H1 (cell line): ENCODE measurements around the gene ATG2B. TPM values are rescaled to one million over a fixed set of nuclear protein-coding genes. Genes with fewer than 3 reads are reported as not detected.

Experiments used
- BACH1 ChIP-seq: IDR thresholded peaks from 2 replicates; pipeline ENCODE4 v1.6.1; 2012; ENCODE audit warnings: low read length, improper control_type of control experiment
- CHD2 ChIP-seq: IDR thresholded peaks from 2 replicates; pipeline ENCODE4 v1.6.1; 2012; ENCODE audit warnings: low read length, improper control_type of control experiment
- EGR1 ChIP-seq: IDR thresholded peaks from 2 replicates; pipeline ENCODE4 v1.6.1; 2011; ENCODE audit warnings: low read depth, low read length, borderline replicate concordance
- GTF2F1 ChIP-seq: IDR thresholded peaks from 2 replicates; pipeline ENCODE4 v1.6.1; 2012; ENCODE audit warnings: low read depth, low read length, improper control_type of control experiment, borderline replicate concordance
- KDM1A ChIP-seq: fragments of 200-600, 300-600 bp; sonication (generic); IDR thresholded peaks from 2 replicates; pipeline ENCODE4 v1.7.1; 2016; ENCODE audit warnings: mild to moderate bottlenecking, low read length, borderline replicate concordance
- POU5F1 ChIP-seq: IDR thresholded peaks from 2 replicates; pipeline ENCODE4 v1.6.1; 2011; ENCODE audit warnings: low read depth, mild to moderate bottlenecking, low read length, moderate library complexity
- SAP30 ChIP-seq: fragments of 300-600 bp; sonication (generic); IDR thresholded peaks from 2 replicates; pipeline ENCODE4 v1.7.1; 2012; ENCODE audit warnings: low read length, moderate library complexity, mild to moderate bottlenecking, inconsistent platforms; ENCODE audit not compliant: insufficient read depth, insufficient replicate concordance
- SRF ChIP-seq: IDR thresholded peaks from 2 replicates; pipeline ENCODE4 v1.6.1; 2011; ENCODE audit warnings: mild to moderate bottlenecking, low read depth, low read length, moderate library complexity
- SUZ12 ChIP-seq: fragments of 200-600 bp; sonication (generic); IDR thresholded peaks from 2 replicates; pipeline ENCODE4 v1.6.1; 2012; ENCODE audit warnings: mild to moderate bottlenecking, inconsistent platforms, low read length, moderate library complexity, mixed read lengths
- TBP ChIP-seq: IDR thresholded peaks from 2 replicates; pipeline ENCODE4 v1.6.1; 2011; ENCODE audit warnings: low read depth, low read length, improper control_type of control experiment
- polyA plus RNA-seq, 7 experiments: library from polyadenylated mRNA; depleted of rRNA in 3 of 7; stranded (reverse) in 5 of 7; unstranded in 2 of 7; fragments of >200 nt in 5 of 7; fragments of 200-250 nt in 2 of 7; gene quantifications; 1 replicate in 5 of 7; 2 replicates in 1 of 7; 4 replicates in 1 of 7; pipeline versions ENCODE4 v1.2.1 to v1.2.3, GENCODE V29; 2011 to 2013; ENCODE audit warnings: missing spikeins in 2 of 7, mixed read lengths in 2 of 7
- total RNA-seq: library from RNA; stranded (reverse); fragmentation: NEBNext Ultra II Directional; extraction: Animal tissue kit (Norgen Biotek cat#: 25700); gene quantifications from 2 replicates; pipeline ENCODE4 v1.2.1, GENCODE V29; 2021
- TF ChIP-seq, protein P1 (sequence below): fragments of 300-600 bp; sonication (generic); IDR thresholded peaks from 2 replicates; pipeline ENCODE4 v1.7.1; 2012; ENCODE audit warnings: low read length, moderate library complexity, mild to moderate bottlenecking, inconsistent platforms; ENCODE audit not compliant: insufficient replicate concordance

ATG2B gene
- total and polyA plus RNA-seq, 2 of the 8 experiments (the other 6 are each of a cell fraction or from before 2014, with no cell fraction given) = 4.6 to 14.4 TPM

DNA sequence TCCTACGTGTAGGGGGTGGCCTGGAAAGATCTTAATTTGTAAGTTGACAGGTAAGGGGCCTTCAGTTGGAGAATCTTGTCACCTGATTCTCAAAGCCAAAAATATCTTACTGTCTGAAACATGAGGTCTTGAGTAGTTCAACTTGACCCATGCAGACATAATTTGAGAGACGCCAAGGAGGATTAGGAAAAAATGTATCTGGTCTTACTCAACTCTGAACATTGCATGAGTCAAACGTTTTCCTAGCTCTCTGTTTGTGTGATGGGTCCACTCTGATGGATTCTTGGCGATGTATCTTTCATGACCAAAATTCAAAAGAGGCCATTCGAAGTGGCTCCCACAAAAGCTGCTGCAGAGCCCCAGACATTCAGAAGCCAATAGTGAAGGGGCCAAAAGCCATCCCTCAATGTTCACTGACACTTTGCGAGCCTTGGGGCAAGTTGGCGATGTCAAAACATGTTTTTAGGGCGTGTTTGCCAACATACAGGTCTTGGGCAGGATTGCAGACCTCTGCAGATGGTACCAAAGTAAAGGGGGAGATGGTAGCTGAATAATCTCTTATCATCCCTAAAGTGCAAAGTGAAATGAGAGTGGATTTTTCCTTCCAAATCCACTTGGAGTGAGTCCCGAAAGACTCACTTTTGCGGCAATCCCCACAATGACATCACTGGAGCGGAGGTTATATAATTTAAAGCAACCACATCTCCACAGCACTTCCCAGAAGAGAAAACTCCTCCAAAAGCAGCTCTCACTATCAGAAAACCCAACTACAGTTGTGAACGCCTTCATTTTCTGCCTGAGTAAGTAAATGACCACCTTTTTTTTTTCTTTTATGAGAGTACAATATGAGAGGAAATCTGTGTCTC lies 107.4 kb downstream of the ATG2B start, which contains the start of gene BDKRB1 (continued):
- TF ChIP-seq, protein P1, sequence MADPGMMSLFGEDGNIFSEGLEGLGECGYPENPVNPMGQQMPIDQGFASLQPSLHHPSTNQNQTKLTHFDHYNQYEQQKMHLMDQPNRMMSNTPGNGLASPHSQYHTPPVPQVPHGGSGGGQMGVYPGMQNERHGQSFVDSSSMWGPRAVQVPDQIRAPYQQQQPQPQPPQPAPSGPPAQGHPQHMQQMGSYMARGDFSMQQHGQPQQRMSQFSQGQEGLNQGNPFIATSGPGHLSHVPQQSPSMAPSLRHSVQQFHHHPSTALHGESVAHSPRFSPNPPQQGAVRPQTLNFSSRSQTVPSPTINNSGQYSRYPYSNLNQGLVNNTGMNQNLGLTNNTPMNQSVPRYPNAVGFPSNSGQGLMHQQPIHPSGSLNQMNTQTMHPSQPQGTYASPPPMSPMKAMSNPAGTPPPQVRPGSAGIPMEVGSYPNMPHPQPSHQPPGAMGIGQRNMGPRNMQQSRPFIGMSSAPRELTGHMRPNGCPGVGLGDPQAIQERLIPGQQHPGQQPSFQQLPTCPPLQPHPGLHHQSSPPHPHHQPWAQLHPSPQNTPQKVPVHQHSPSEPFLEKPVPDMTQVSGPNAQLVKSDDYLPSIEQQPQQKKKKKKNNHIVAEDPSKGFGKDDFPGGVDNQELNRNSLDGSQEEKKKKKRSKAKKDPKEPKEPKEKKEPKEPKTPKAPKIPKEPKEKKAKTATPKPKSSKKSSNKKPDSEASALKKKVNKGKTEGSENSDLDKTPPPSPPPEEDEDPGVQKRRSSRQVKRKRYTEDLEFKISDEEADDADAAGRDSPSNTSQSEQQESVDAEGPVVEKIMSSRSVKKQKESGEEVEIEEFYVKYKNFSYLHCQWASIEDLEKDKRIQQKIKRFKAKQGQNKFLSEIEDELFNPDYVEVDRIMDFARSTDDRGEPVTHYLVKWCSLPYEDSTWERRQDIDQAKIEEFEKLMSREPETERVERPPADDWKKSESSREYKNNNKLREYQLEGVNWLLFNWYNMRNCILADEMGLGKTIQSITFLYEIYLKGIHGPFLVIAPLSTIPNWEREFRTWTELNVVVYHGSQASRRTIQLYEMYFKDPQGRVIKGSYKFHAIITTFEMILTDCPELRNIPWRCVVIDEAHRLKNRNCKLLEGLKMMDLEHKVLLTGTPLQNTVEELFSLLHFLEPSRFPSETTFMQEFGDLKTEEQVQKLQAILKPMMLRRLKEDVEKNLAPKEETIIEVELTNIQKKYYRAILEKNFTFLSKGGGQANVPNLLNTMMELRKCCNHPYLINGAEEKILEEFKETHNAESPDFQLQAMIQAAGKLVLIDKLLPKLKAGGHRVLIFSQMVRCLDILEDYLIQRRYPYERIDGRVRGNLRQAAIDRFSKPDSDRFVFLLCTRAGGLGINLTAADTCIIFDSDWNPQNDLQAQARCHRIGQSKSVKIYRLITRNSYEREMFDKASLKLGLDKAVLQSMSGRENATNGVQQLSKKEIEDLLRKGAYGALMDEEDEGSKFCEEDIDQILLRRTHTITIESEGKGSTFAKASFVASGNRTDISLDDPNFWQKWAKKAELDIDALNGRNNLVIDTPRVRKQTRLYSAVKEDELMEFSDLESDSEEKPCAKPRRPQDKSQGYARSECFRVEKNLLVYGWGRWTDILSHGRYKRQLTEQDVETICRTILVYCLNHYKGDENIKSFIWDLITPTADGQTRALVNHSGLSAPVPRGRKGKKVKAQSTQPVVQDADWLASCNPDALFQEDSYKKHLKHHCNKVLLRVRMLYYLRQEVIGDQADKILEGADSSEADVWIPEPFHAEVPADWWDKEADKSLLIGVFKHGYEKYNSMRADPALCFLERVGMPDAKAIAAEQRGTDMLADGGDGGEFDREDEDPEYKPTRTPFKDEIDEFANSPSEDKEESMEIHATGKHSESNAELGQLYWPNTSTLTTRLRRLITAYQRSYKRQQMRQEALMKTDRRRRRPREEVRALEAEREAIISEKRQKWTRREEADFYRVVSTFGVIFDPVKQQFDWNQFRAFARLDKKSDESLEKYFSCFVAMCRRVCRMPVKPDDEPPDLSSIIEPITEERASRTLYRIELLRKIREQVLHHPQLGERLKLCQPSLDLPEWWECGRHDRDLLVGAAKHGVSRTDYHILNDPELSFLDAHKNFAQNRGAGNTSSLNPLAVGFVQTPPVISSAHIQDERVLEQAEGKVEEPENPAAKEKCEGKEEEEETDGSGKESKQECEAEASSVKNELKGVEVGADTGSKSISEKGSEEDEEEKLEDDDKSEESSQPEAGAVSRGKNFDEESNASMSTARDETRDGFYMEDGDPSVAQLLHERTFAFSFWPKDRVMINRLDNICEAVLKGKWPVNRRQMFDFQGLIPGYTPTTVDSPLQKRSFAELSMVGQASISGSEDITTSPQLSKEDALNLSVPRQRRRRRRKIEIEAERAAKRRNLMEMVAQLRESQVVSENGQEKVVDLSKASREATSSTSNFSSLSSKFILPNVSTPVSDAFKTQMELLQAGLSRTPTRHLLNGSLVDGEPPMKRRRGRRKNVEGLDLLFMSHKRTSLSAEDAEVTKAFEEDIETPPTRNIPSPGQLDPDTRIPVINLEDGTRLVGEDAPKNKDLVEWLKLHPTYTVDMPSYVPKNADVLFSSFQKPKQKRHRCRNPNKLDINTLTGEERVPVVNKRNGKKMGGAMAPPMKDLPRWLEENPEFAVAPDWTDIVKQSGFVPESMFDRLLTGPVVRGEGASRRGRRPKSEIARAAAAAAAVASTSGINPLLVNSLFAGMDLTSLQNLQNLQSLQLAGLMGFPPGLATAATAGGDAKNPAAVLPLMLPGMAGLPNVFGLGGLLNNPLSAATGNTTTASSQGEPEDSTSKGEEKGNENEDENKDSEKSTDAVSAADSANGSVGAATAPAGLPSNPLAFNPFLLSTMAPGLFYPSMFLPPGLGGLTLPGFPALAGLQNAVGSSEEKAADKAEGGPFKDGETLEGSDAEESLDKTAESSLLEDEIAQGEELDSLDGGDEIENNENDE = no peak
- TF ChIP-seq CHD2 = no peak
- TF ChIP-seq TBP = no peak
- no peak for TF ChIP-seq SAP30
- TF ChIP-seq GTF2F1 = no peak
- TF ChIP-seq BACH1 = no peak
- no peak for TF ChIP-seq SRF
- TF ChIP-seq SUZ12 = no peak
- TF ChIP-seq KDM1A = no peak
- no peak for TF ChIP-seq POU5F1
- no peak for TF ChIP-seq EGR1
- TF ChIP-seq, all 59 proteins: peak for 0
